DOHH2 (cell line): ENCODE data around the gene ZBTB22.
A peak's percentile ranks its signal among the peaks of the same experiment; 100 is the strongest.

ENCODE experiments used
- H3F3A ChIP-seq: fragments of 200-600 bp; sonication (generic), shearing (Covaris generic); 2 replicates; pipeline ENCODE4 v1.6.0; 2016; ENCODE audit warnings: antibody characterized with exemption, mild to moderate bottlenecking; ENCODE audit not compliant: control insufficient read depth, insufficient read depth
- H3K27ac ChIP-seq: fragments of 200-600 bp; sonication (generic); 2 replicates; pipeline ENCODE4 v1.5.1; 2014; ENCODE audit warnings: low read depth, mild to moderate bottlenecking, low read length, moderate library complexity
- H3K27me3 ChIP-seq: fragments of 200-600 bp; sonication (generic); 2 replicates; pipeline ENCODE4 v1.6.1; 2014; ENCODE audit warnings: mild to moderate bottlenecking, low read length, mixed read lengths; ENCODE audit not compliant: control insufficient read depth
- H3K36me3 ChIP-seq: fragments of 200-600 bp; sonication (generic); 2 replicates; pipeline ENCODE4 v1.6.1; 2014; ENCODE audit warnings: mild to moderate bottlenecking, low read length, moderate library complexity, mixed read lengths; ENCODE audit not compliant: control insufficient read depth
- H3K4me1 ChIP-seq: fragments of 200-600 bp; sonication (generic); 2 replicates; pipeline ENCODE4 v1.6.1; 2014; ENCODE audit warnings: mild to moderate bottlenecking, low read length, mixed read lengths; ENCODE audit not compliant: control insufficient read depth
- H3K4me2 ChIP-seq: fragments of 200-600 bp; sonication (generic); 2 replicates; pipeline ENCODE4 v1.6.0; 2014; ENCODE audit warnings: mild to moderate bottlenecking, low read length, moderate library complexity
- H3K4me3 ChIP-seq: fragments of 200-600 bp; sonication (generic); 2 replicates; pipeline ENCODE4 v1.5.1; 2014; ENCODE audit warnings: mild to moderate bottlenecking, low read length, mixed read lengths
- H3K79me2 ChIP-seq: fragments of 200-600 bp; sonication (generic); 2 replicates; pipeline ENCODE4 v1.6.1; 2014; ENCODE audit warnings: mild to moderate bottlenecking, low read length, mixed read lengths; ENCODE audit not compliant: control insufficient read depth
- H3K9me2 ChIP-seq: fragments of 200-600 bp; sonication (generic); replicated peaks from 2 replicates; pipeline ENCODE4 v1.6.1; 2014; ENCODE audit warnings: mild to moderate bottlenecking, low read length, mixed read lengths; ENCODE audit not compliant: control insufficient read depth
- H3K9me3 ChIP-seq: fragments of 200-600 bp; sonication (generic); 2 replicates; pipeline ENCODE4 v1.6.1; 2014; ENCODE audit warnings: antibody characterized with exemption, low read length, mixed read lengths; ENCODE audit not compliant: control insufficient read depth, insufficient read depth
- H4K20me1 ChIP-seq: fragments of 200-600 bp; sonication (generic); 2 replicates; pipeline ENCODE4 v1.6.0; 2014; ENCODE audit warnings: low read depth, mild to moderate bottlenecking, antibody characterized with exemption, low read length, moderate library complexity; ENCODE audit not compliant: control insufficient read depth, insufficient read depth
- EZH2phosphoT487 ChIP-seq: fragments of 200-600 bp; sonication (generic); IDR thresholded peaks from 2 replicates; pipeline ENCODE4 v1.6.1; 2017; ENCODE audit warnings: borderline replicate concordance, mild to moderate bottlenecking, antibody characterized with exemption, low read length, moderate library complexity, mixed read lengths
- TF ChIP-seq, protein P1 (sequence below): fragments of 200-600 bp; sonication (generic); IDR thresholded peaks from one replicate; pipeline ENCODE4 v1.5.1; 2014; ENCODE audit warnings: antibody characterized with exemption, mild to moderate bottlenecking, low read depth, low read length; ENCODE audit not compliant: poor library complexity, severe bottlenecking

The ZBTB22 gene

DNA sequence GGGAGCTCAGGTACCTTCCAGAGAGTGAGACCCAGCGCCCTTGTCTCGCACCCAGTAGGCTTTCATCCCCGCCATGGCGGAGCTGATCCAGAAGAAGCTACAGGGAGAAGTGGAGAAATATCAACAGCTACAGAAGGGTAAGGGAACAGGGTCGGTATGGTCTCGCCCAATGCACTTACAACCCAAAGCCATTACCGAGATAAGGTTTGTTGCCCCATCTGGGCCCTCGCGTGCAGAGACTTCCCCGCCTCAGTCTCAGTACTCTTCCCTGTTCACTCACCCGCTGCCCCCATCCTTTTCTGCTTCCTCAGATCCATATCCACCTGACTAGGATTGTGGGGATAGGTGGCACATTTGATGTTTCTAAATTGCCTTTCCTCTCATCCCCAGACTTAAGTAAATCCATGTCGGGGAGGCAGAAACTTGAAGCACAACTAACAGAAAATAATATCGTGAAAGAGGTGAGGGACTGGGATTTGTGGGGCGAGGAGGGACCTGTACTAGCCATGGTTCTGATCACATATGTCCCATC lies 27.7 kb downstream of the ZBTB22 start:
- Histone ChIP-seq H3K79me2 (peaks cover 55% of the 10 kb centered on the region), H3K4me2 (peak overlapping the region; percentile 87), H3K36me3 (peaks cover 77% of the 10 kb centered on the region), H3K27me3 (no peaks in the 10 kb centered on the region), H3K27ac (peak overlapping the region; percentile 35), H3K4me3 (peak overlapping the region; percentile 93), H4K20me1 (no peaks in the 10 kb centered on the region), H3K4me1 (peaks cover 25% of the 10 kb centered on the region), H3K9me3 (no peaks in the 10 kb centered on the region), H3F3A (peaks cover 11% of the 10 kb centered on the region; the same call in 1 of the 2 replicates), H3K9me2 (no peaks in the 10 kb centered on the region)
- no peak for TF ChIP-seq EZH2phosphoT487
- TF ChIP-seq, protein P1, sequence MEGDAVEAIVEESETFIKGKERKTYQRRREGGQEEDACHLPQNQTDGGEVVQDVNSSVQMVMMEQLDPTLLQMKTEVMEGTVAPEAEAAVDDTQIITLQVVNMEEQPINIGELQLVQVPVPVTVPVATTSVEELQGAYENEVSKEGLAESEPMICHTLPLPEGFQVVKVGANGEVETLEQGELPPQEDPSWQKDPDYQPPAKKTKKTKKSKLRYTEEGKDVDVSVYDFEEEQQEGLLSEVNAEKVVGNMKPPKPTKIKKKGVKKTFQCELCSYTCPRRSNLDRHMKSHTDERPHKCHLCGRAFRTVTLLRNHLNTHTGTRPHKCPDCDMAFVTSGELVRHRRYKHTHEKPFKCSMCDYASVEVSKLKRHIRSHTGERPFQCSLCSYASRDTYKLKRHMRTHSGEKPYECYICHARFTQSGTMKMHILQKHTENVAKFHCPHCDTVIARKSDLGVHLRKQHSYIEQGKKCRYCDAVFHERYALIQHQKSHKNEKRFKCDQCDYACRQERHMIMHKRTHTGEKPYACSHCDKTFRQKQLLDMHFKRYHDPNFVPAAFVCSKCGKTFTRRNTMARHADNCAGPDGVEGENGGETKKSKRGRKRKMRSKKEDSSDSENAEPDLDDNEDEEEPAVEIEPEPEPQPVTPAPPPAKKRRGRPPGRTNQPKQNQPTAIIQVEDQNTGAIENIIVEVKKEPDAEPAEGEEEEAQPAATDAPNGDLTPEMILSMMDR = no peak

DNA sequence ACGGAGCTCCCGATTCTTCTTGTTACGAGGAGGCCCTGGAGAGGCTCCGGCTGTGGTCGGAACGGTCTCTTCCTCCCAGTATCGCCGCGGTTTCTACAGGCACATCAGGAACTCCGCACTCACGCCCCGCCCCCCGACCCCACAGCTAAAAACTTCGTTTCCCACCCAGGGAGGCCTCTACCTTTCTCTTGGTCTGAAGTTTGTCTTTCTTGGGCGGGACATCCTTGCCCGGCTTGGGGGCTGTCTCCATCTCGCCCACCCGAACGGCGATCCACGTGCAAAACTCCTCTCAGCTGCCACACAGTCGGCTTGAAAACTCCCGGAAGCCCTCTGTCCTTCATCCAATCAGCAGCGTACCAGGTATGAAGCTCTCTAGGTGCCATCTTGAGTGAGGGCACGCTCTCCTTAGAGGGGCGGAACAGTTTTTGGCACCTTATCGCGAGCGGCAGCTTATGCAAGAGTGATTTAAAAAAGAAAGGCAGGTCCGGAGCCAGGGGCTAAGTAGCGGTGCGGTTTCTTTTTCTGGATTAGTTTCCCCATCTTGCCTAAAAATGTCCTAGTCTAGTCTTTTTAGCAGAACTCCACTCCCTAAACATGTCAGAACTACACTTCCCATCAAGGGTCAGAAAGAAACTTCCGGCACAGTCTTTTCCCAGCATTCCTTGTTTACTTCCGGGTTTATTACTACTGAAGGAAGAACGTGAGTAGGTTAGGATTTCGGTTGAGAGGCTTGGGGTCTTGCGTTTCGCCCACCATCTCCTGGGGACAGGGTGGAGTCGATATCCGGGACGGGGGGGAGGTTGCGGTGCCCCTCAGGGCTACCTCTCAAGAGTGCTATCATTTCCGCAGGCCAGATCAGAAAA lies 28.4 kb downstream of the ZBTB22 start, which contains the start of the genes PFDN6 and WDR46:
Gene PFDN6 (plus strand): TSS at position 681 of the 863 bp plus-strand sequence. CDS start 256 bp downstream, outside the sequence.
Gene WDR46 (minus strand): TSS at position 319 of the 863 bp plus-strand sequence. CDS start 69 bp downstream, at position 250.
- Histone ChIP-seq H3K79me2 (peaks cover 55% of the 10 kb centered on the region), H3K4me2 (peak within 1 kb of the TSS; percentile 87), H3K4me3 (peak within 1 kb of the TSS; percentile 93), H3K27ac (peak within 1 kb of the TSS; percentile 35), H3K9me3 (no peaks in the 10 kb centered on the region), H4K20me1 (no peaks in the 10 kb centered on the region), H3K9me2 (no peaks in the 10 kb centered on the region), H3F3A (peaks cover 11% of the 10 kb centered on the region; the same call in 1 of the 2 replicates), H3K27me3 (no peaks in the 10 kb centered on the region), H3K4me1 (peaks cover 25% of the 10 kb centered on the region), H3K36me3 (peaks cover 83% of the 10 kb centered on the region)
- no peak for TF ChIP-seq EZH2phosphoT487
- TF ChIP-seq, protein P1 = no peak

DNA sequence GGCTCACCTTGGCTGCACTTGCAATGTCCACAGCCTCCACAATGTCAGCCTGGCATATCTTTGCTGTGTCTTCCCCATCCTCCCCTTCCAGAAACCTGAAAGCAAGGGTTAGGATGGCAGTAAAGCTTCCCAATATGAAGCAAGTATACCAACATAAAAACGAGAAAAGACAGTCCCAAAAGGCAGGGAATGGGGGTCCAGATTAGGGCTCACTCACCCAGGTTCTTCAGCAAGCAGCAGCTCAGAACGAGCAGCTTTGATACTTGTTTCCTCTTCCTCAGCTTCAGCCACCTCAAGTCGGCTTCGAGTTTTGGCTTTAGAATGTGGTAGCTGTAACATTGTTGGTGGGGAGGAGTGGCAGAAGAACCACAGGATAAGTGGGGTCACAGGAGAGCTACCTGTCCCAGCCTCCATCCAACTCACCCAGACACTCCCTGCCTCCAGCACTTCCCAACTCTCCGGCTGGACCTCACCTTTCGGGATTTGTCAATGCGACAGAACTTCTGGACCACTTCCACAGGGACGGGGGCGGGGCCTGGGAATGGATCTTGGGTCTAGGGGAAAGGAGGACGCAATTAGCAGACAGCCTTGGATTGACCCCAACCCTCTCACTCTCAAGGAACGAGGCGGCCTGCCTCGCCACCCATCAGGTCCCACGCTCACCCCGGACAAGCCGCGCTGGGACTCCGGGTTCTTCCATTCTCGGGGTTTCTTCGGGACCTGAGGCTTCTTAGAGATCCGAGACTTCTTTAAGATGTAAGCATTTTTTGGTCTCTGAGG lies 29.2 kb downstream of the ZBTB22 start:
- peaks cover 55% of the 10 kb centered on the region for H3K79me2 ChIP-seq
- H3F3A ChIP-seq = peaks cover 11% of the 10 kb centered on the region; the same call in 1 of the 2 replicates
- H3K9me2 ChIP-seq = no peaks in the 10 kb centered on the region
- no peaks in the 10 kb centered on the region for H3K9me3 ChIP-seq
- no peaks in the 10 kb centered on the region for H3K27me3 ChIP-seq
- TF ChIP-seq, protein P1 = no peak
- TF ChIP-seq EZH2phosphoT487 = no peak
- peak overlapping the region; percentile 93 for H3K4me3 ChIP-seq
- peaks cover 25% of the 10 kb centered on the region for H3K4me1 ChIP-seq
- H3K27ac ChIP-seq = peak overlapping the region; percentile 35; the same call in 1 of the 2 replicates
- no peaks in the 10 kb centered on the region for H4K20me1 ChIP-seq
- peaks cover 83% of the 10 kb centered on the region for H3K36me3 ChIP-seq
- peak overlapping the region; percentile 87 for H3K4me2 ChIP-seq
